ENCODE results near the gene KBTBD7.

GRCh38 chr13:41145136-41145908 is 49.0 kb downstream of the KBTBD7 start:
- no peak for TF ChIP-seq MAX (IDR thresholded peaks at IDR 0.05; ENCODE audit: low read depth, low read length)
- TF ChIP-seq CTCF (IDR thresholded peaks at IDR 0.05; ENCODE audit: low read depth, low read length): no peak
